GM18505 (cell line): ENCODE data around the gene CCDC117.
"Not testable (repeated sequence)": the region's sequence is repeated elsewhere in the genome, so short reads cannot be mapped to it uniquely, and the experiment has no call there.

Experiments
- ATAC-seq: cut with Tn5 transposase; IDR thresholded peaks from one replicate; pipeline ENCODE4 v1.9.1; 2021; ENCODE audit not compliant: unreplicated experiment
- POLR2A ChIP-seq: IDR thresholded peaks from 4 replicates; pipeline ENCODE4 v1.6.1; 2011; ENCODE audit warnings: borderline replicate concordance; ENCODE audit not compliant: insufficient read depth, insufficient read length; ENCODE audit errors: extremely low read depth

CCDC117 gene

DNA sequence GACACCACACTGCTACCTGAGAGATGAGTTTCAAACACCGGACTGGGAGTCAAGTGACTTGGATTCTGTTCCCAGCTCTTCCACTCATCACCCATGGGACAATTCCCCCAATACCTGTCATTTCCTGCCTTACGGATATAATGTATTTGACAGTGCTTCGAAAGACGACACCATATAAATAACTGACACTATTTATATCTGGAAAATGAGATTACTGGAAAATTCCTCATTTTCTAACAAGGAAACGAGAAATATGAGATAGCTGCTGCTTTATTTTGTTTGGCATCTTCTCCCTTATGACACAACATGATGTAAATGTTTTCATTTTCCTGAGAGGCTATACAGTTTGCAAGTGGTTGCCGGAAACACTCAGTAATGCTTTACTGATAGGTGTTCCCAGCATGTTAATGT, 22.0 kb upstream of the CCDC117 start:
- TF ChIP-seq POLR2A: no peak
- no peak for ATAC-seq

GRCh38 chr22:28754512-28754911, 18.0 kb upstream of the CCDC117 start:
- not testable (repeated sequence) for ATAC-seq

- TF ChIP-seq POLR2A: no peak
- ATAC-seq: no peak
Measured at GRCh38 chr22:28759861-28760560, 12.5 kb upstream of the CCDC117 start.

- no peak for TF ChIP-seq POLR2A
- no peak for ATAC-seq
Measured at GRCh38 chr22:28761449-28761755, 11.1 kb upstream of the CCDC117 start.

- ATAC-seq: not testable (repeated sequence)
Measured at GRCh38 chr22:28762000-28762399, 10.5 kb upstream of the CCDC117 start.

- no peak for ATAC-seq
- no peak for TF ChIP-seq POLR2A
Measured at GRCh38 chr22:28766628-28767027, 5.9 kb upstream of the CCDC117 start.

DNA sequence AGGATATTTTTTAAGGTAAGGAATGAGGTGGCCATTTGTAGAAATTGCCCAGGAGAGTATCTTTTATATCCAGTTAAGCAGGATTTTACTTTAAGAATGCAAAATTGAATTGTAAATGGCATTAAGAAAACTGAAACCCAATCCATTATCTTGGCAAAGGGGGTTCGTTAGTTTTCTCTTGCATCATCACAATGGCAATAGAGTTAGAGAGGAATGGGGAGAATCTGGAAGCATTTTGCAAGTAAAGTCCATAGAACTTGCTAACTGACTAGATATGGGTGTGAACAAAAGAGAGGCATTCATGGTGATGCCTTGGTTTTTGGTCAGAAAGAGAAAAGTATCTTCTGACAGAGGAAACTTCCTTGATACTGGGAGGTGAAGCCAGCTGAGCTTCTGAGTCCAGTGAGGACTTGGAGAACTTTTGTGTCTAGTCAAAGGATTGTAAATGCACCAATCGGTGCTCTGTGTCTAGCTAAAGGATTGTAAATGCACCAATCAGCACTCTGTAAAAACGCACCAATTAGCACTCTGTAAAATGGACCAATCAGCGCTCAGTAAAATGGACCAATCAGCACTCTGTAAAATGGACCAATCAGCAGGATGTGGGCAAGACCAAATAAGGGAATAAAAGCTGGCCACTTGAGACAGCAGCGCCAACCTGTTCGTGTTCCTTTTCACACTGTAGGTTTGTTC, 3.6 kb upstream of the CCDC117 start:
- no peak for ATAC-seq
- no peak for TF ChIP-seq POLR2A

DNA sequence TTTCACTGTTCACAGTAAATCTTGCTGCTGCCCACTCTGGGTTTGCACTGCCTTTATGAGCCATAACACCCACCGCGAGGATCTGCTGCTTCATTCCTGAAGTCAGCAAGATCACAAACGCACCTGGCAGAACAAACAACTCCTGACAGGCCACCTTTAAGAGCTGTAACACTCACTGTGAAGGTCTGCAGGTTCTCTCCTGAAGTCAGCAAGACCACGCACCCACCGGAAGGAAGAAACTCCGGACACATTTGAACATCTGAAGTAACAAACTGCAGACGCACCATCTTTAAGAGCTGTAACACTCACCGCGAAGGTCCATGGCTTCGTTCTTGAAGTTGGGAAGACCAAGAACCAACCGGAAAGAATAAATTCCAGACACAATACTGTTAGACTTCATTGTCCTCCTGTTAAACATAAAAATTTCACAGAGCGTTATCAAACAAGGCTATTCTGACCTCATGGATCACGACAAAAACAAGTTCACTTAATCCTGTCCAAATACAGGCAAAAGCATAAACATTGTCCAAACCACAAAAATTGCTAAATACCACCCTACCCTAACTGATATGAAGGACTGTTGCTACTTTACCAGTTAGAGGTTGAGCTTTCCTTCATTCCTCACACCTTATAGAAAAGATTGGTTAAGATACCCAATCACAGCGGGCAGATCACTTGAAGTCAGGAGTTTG, 3.0 kb upstream of the CCDC117 start:
- no peak for TF ChIP-seq POLR2A
- no peak for ATAC-seq

- no peak for TF ChIP-seq POLR2A
- ATAC-seq: no peak
Measured at GRCh38 chr22:28771195-28771791, 1.2 kb upstream of the CCDC117 start.

- TF ChIP-seq POLR2A: no peak
- no peak for ATAC-seq
Measured at GRCh38 chr22:28773461-28773867, 969 bp downstream of the CCDC117 start.

GRCh38 chr22:28774378-28774777, 1.9 kb downstream of the CCDC117 start:
- no peak for ATAC-seq
- no peak for TF ChIP-seq POLR2A

DNA sequence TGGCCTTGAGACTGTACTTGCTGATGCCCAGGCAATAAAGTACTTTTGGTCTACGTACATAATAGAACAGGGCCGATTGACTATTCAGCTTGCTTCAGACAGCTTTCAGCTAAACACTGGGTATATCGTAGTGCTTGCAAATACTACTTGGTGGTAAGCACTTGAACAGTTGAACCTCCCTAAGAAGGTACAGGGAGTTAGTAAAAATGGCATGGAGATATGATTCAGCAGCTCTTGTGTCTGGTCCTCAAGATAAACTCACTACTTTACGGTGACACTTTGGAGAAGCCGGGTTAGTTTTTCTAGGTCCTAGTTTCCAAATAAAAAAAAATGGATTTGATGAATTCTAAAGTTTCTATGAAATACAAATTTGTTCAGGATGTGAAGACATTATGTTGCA, 7.3 kb downstream of the CCDC117 start:
- ATAC-seq: no peak
- no peak for TF ChIP-seq POLR2A

- no peak for ATAC-seq
- TF ChIP-seq POLR2A: no peak
Measured at GRCh38 chr22:28780296-28780695, 7.8 kb downstream of the CCDC117 start.
